IMR-90 (cell line): ENCODE results near the gene HINT2. TPM values are rescaled to one million over a fixed set of nuclear protein-coding genes. Genes with fewer than 3 reads are reported as not detected.

Experiments
- ATAC-seq: fragments of 200-7000 bp; cut with Tn5 transposase; 2 replicates; pipeline ENCODE4 v1.9.1; 2020; ENCODE audit warnings: low read depth, mild to moderate bottlenecking, moderate library complexity
- BruUV-seq: library from RNA; stranded (reverse); fragments of 400-500 nt; replicated peaks from 2 replicates; lab custom pipeline; 2021; lab: Mats Ljungman, UMichigan
- CTCF ChIA-PET: fragments of 300-600 bp; formaldehyde crosslinking; extraction: SDS; loops from one replicate; lab custom pipeline; 2021; ENCODE audit warnings: antibody characterized with exemption; lab: Yijun Ruan, JAX
- POLR2A ChIA-PET: fragments of 300-600 bp; sonication (Branson Sonifier 250); formaldehyde crosslinking; loops from one replicate; lab custom pipeline; 2022; ENCODE audit warnings: antibody characterized with exemption; ENCODE audit not compliant: unreplicated experiment; lab: Charles Lee
- DNase-seq: peaks from one replicate; pipeline ENCODE4 v3.0.0; 2013
- H2AFZ ChIP-seq: replicated peaks from 2 replicates; pipeline ENCODE3; 2013; ENCODE audit warnings: low read length, mild to moderate bottlenecking; ENCODE audit not compliant: poor library complexity
- H2AK5ac ChIP-seq: 2 replicates; pipeline ENCODE4 v1.6.1; 2013; ENCODE audit warnings: low read depth, low read length, inconsistent platforms
- H2AK9ac ChIP-seq: replicated peaks from 2 replicates; pipeline ENCODE3; 2013; ENCODE audit warnings: mild to moderate bottlenecking, low read depth, low read length, moderate library complexity; ENCODE audit not compliant: poor library complexity
- H2BK120ac ChIP-seq: 2 replicates; pipeline ENCODE4 v1.6.1; 2013; ENCODE audit warnings: low read depth, low read length, inconsistent platforms
- H2BK15ac ChIP-seq: 3 replicates; pipeline ENCODE4 v1.6.1; 2013; ENCODE audit warnings: low read depth, low read length, inconsistent platforms
- H2BK20ac ChIP-seq: 2 replicates; pipeline ENCODE4 v1.6.1; 2013; ENCODE audit warnings: low read depth, mild to moderate bottlenecking, inconsistent platforms, low read length, moderate library complexity
- H2BK5ac ChIP-seq: 2 replicates; pipeline ENCODE4 v1.6.1; 2013; ENCODE audit warnings: mild to moderate bottlenecking, low read depth, low read length, inconsistent platforms; ENCODE audit not compliant: poor library complexity, severe bottlenecking
- H3K14ac ChIP-seq: replicated peaks from 2 replicates; pipeline ENCODE4 v1.6.1; 2013; ENCODE audit warnings: low read depth, low read length, inconsistent platforms
- H3K18ac ChIP-seq: 2 replicates; pipeline ENCODE4 v1.6.1; 2013; ENCODE audit warnings: low read depth, low read length, control low read depth
- H3K23ac ChIP-seq: 2 replicates; pipeline ENCODE4 v1.6.1; 2013; ENCODE audit warnings: low read depth, low read length, inconsistent platforms
- H3K27ac ChIP-seq: 2 replicates; pipeline ENCODE4 v1.5.1; 2013; ENCODE audit warnings: mild to moderate bottlenecking, control low read depth, low read length; ENCODE audit not compliant: insufficient read depth
- H3K27me3 ChIP-seq: 2 replicates; pipeline ENCODE4 v1.6.1; 2013; ENCODE audit warnings: low read length; ENCODE audit not compliant: control insufficient read depth, insufficient read depth
- H3K36me3 ChIP-seq: 2 replicates; pipeline ENCODE4 v1.6.1; 2013; ENCODE audit warnings: low read length, mixed read lengths; ENCODE audit not compliant: control insufficient read depth, insufficient read depth
- H3K4ac ChIP-seq: 2 replicates; pipeline ENCODE4 v1.6.1; 2013; ENCODE audit warnings: low read depth, low read length, inconsistent platforms
- H3K4me1 ChIP-seq: 2 replicates; pipeline ENCODE4 v1.6.1; 2013; ENCODE audit warnings: low read length, mixed read lengths; ENCODE audit not compliant: control insufficient read depth, insufficient read depth
- H3K4me2 ChIP-seq: 2 replicates; pipeline ENCODE4 v1.6.1; 2013; ENCODE audit warnings: low read depth, mild to moderate bottlenecking, control low read depth, low read length, moderate library complexity
- H3K4me3 ChIP-seq: 2 replicates; pipeline ENCODE4 v1.5.1; 2013; ENCODE audit warnings: low read depth, mild to moderate bottlenecking, control low read depth, low read length, moderate library complexity; ENCODE audit not compliant: insufficient read depth
- H3K56ac ChIP-seq: 2 replicates; pipeline ENCODE4 v1.6.1; 2013; ENCODE audit warnings: low read length, inconsistent platforms; ENCODE audit not compliant: insufficient read depth; ENCODE audit errors: extremely low read depth
- H3K79me1 ChIP-seq, 2 experiments: 2 replicates each; pipeline ENCODE4 v1.6.1; 2013; ENCODE audit warnings: low read length in 2 of 2, inconsistent platforms in 1 of 2, low read depth in 1 of 2
- H3K9ac ChIP-seq: 2 replicates; pipeline ENCODE4 v1.6.1; 2013; ENCODE audit warnings: low read depth, low read length, control low read depth
- H3K9me1 ChIP-seq: 2 replicates; pipeline ENCODE4 v1.6.1; 2013; ENCODE audit warnings: low read length, inconsistent platforms; ENCODE audit not compliant: insufficient read depth
- H3K9me3 ChIP-seq: 2 replicates; pipeline ENCODE4 v1.6.1; 2013; ENCODE audit warnings: low read length; ENCODE audit not compliant: control insufficient read depth, insufficient read depth
- H4K20me1 ChIP-seq: 2 replicates; pipeline ENCODE4 v1.6.1; 2013; ENCODE audit warnings: low read length, inconsistent platforms; ENCODE audit not compliant: insufficient read depth
- H4K5ac ChIP-seq: 2 replicates; pipeline ENCODE4 v1.6.1; 2013; ENCODE audit warnings: mild to moderate bottlenecking, low read depth, low read length, control low read depth
- H4K8ac ChIP-seq, 2 experiments: 2 replicates each; pipeline ENCODE4 v1.6.1; 2013; ENCODE audit warnings: low read depth in 2 of 2, low read length in 2 of 2, control low read depth in 1 of 2, inconsistent platforms in 1 of 2
- H4K91ac ChIP-seq: 2 replicates; pipeline ENCODE4 v1.6.1; 2013; ENCODE audit warnings: low read depth, low read length, inconsistent platforms; ENCODE audit not compliant: insufficient read depth
- ELK1 ChIP-seq: fragments of 150-350 bp; IDR thresholded peaks from 2 replicates; pipeline ENCODE4 v1.6.1; 2016; ENCODE audit warnings: low read depth, mild to moderate bottlenecking, low read length, moderate library complexity, borderline replicate concordance
- MAFK ChIP-seq: IDR thresholded peaks from 2 replicates; pipeline ENCODE4 v1.6.1; 2012; ENCODE audit warnings: low read depth, low read length, improper control_type of control experiment
- RAD21 ChIP-seq: IDR thresholded peaks from 2 replicates; pipeline ENCODE4 v1.6.1; 2012; ENCODE audit warnings: low read length, improper control_type of control experiment
- RCOR1 ChIP-seq: IDR thresholded peaks from 2 replicates; pipeline ENCODE4 v1.6.1; 2012; ENCODE audit warnings: mild to moderate bottlenecking, low read length, improper control_type of control experiment; ENCODE audit not compliant: insufficient replicate concordance
- RFX5 ChIP-seq: IDR thresholded peaks from 2 replicates; pipeline ENCODE4 v1.8.0; 2012; ENCODE audit warnings: low read depth, mild to moderate bottlenecking, low read length, moderate library complexity
- WGBS, 2 experiments: methylation state at CpG; one replicate each; pipeline versions ENCODE4 v1.1.5 to v1.1.7; 2013; ENCODE audit warnings: missing lambda C conversion rate in 2 of 2; ENCODE audit not compliant: insufficient read length in 1 of 2; ENCODE audit errors: extremely low coverage in 2 of 2; 5-methylcytosine and 5-hydroxymethylcytosine counted together
- dilution Hi-C: fragments of 300-500 bp; cut with HindIII; formaldehyde crosslinking; loops from one replicate; pipeline ENCODE4 v1.14.3; 2018; ENCODE audit warnings: low sequenced_read_pairs; ENCODE audit not compliant: unreplicated experiment
- in situ Hi-C: fragments of 300-500 bp; cut with MboI; formaldehyde crosslinking; loops from 3 replicates; pipeline ENCODE4 v1.14.3; 2019; ENCODE audit warnings: low sequenced_read_pairs, inconsistent platforms, mixed read lengths
- intact Hi-C: fragments of 100-400 bp; cut with micrococcal nuclease; formaldehyde crosslinking; loops from 2 replicates; pipeline ENCODE4 v1.10.0; 2022
- polyA plus RNA-seq, 3 experiments: library from polyadenylated mRNA; depleted of rRNA; stranded (reverse); fragments of >200 nt; gene quantifications; 2 replicates each; pipeline ENCODE4 v1.2.3, GENCODE V29; 2012; ENCODE audit warnings: low replicate concordance in 1 of 3
- total RNA-seq: library from RNA; depleted of rRNA; stranded (reverse); fragments of >200 nt; gene quantifications from 2 replicates; pipeline ENCODE4 v1.2.3, GENCODE V29; 2012

HINT2 gene
- total and polyA plus RNA-seq, 2 of the 4 experiments (the other 2 are of a cell fraction): 7.5 to 20.6 TPM

- in situ Hi-C loops: no loop called here
- H3K23ac ChIP-seq: no peak overlapping the region
Measured at GRCh38 chr9:35842020-35842745, 27.3 kb upstream of the HINT2 start.

More at GRCh38 chr9:35842020-35842745, 27.3 kb upstream of the HINT2 start:
- ChIA-PET POLR2A (no interaction called here), CTCF (no interaction called here)
- Histone ChIP-seq H3K4me2 (no peak overlapping the region), H3K4ac (peak overlapping the region; percentile 14; the same call in 1 of the 2 replicates), H3K27me3 (no peaks in the 10 kb centered on the region), H3K36me3 (peaks cover 7% of the 10 kb centered on the region), H2AFZ (no peak overlapping the region), H3K56ac (no peak overlapping the region), H3K14ac (no peak overlapping the region), H2AK5ac (no peak overlapping the region), H4K5ac (no peak overlapping the region), H3K4me1 (peaks cover 17% of the 10 kb centered on the region), H3K9me1 (peaks cover 21% of the 10 kb centered on the region), H3K27ac (no peak overlapping the region), H4K8ac (no peak overlapping the region), H2BK15ac (no peak overlapping the region), H2BK20ac (no peak overlapping the region), H3K79me1 (peaks cover 4 to 6% of the 10 kb centered on the region in 2 experiments; a peak in 1 of 4 replicates), H2AK9ac (peak overlapping the region; percentile 25), H3K18ac (no peak overlapping the region), H4K91ac (no peak overlapping the region), H3K4me3 (no peak overlapping the region), H2BK5ac (no peak overlapping the region), H3K9me3 (no peaks in the 10 kb centered on the region), H4K20me1 (peaks cover 9% of the 10 kb centered on the region; the same call in 1 of the 2 replicates), H2BK120ac (no peak overlapping the region), H3K9ac (no peak overlapping the region)
- intact Hi-C loops (no loop called here), dilution Hi-C loops (no loop called here)
- DNase-seq: no peak
- ATAC-seq: no peak
- TF ChIP-seq RCOR1: no peak
- no peak for TF ChIP-seq MAFK
- no peak for TF ChIP-seq ELK1
- no peak for TF ChIP-seq RFX5
- TF ChIP-seq RAD21: no peak
- no TSS peak for BruUV-seq
- no CpG with 5 or more reads among the region's 17 CpGs for WGBS, 2 experiments
